ENCODE data around the gene FIGN. TPM values are rescaled to one million over a fixed set of nuclear protein-coding genes. Genes with fewer than 3 reads are reported as not detected.

Gene FIGN
- total RNA-seq, 1 experiment from 2014 or later, result 14.6 TPM

GRCh38 chr2:163565192-163565591 is 170.6 kb downstream of the FIGN start:
- Histone ChIP-seq H3K27ac (ENCODE audit: insufficient read length, low read depth, low read length) (no peak overlapping the region), H3K79me2 (ENCODE audit: insufficient read depth, low read length) (no peaks in the 10 kb centered on the region), H2BK5ac (ENCODE audit: insufficient read length, low read length) (no peak overlapping the region), H3K23me2 (ENCODE audit: insufficient read length, low read depth, low read length, poor library complexity, severe bottlenecking) (no peaks in the 10 kb centered on the region), H3K14ac (ENCODE audit: insufficient read depth, low read length) (no peak overlapping the region), H3K27me3 (ENCODE audit: insufficient read depth, low read length) (no peaks in the 10 kb centered on the region), H3K4me2 (ENCODE audit: insufficient read depth, insufficient read length, low read length) (no peak overlapping the region), H3K18ac (ENCODE audit: insufficient read length, low read depth, low read length) (no peak overlapping the region), H2AFZ (ENCODE audit: low read length) (no peak overlapping the region), H3K9ac (ENCODE audit: extremely low read depth, insufficient read length, low read length) (no peak overlapping the region), H3K9me3 (ENCODE audit: control insufficient read depth, low read depth, low read length) (no peaks in the 10 kb centered on the region), H3K23ac (ENCODE audit: insufficient read length, low read depth, low read length) (no peak overlapping the region), H3K4ac (ENCODE audit: low read depth, low read length) (no peak overlapping the region), H4K5ac (ENCODE audit: insufficient read length, low read depth, low read length) (no peak overlapping the region), H3K56ac (ENCODE audit: insufficient read length, low read depth, low read length) (no peak overlapping the region), H3K79me1 (ENCODE audit: insufficient read depth, low read depth, low read length, poor library complexity, severe bottlenecking) (no peaks in the 10 kb centered on the region), H2BK12ac (ENCODE audit: insufficient read length, low read depth, low read length) (no peak overlapping the region), H2BK20ac (ENCODE audit: low read depth, low read length, poor library complexity, severe bottlenecking) (no peak overlapping the region), H4K20me1 (ENCODE audit: control insufficient read depth, insufficient read depth, insufficient read length) (no peaks in the 10 kb centered on the region), H4K8ac (replicated peaks; ENCODE audit: insufficient read length, low read depth, low read length) (no peak overlapping the region), H3K4me1 (ENCODE audit: insufficient read depth, low read length) (no peaks in the 10 kb centered on the region), H2BK120ac (ENCODE audit: low read depth, low read length, poor library complexity, severe bottlenecking) (no peak overlapping the region), H2BK15ac (ENCODE audit: low read depth, low read length) (no peak overlapping the region), H2AK5ac (ENCODE audit: insufficient read length, low read length) (no peak overlapping the region), H3T11ph (ENCODE audit: low read length) (no peak overlapping the region), H4K91ac (ENCODE audit: insufficient read length, low read depth, low read length) (no peak overlapping the region)
- WGBS (ENCODE audit: extremely low coverage, insufficient read length, low lambda C conversion rate), result no CpG with 5 or more reads among the region's 1 CpG
- Mint-ChIP-seq H3K27me3 (ENCODE audit: low read depth) (no peaks in the 10 kb centered on the region), H3K36me3 (ENCODE audit: insufficient read depth in 1 of 3, low read depth in 3 of 3) (no peaks in the 10 kb centered on the region), H3K9me3 (no peaks in the 10 kb centered on the region), H3K4me3 (no peak overlapping the region), H3K4me1 (no peaks in the 10 kb centered on the region), H3K27ac (no peak overlapping the region)
- TF ChIP-seq CTCF (conservative IDR thresholded peaks at IDR 0.05), result no peak
- DNase-seq, result no peak

All from H9 (cell line).